GM12875 (cell line): ENCODE results near the gene MTMR10.

Experiments
- H3K4me3 ChIP-seq: one replicate; pipeline ENCODE4 v1.5.1; 2011; ENCODE audit warnings: low read depth, low read length, control low read depth
- TF ChIP-seq, protein P1 (sequence below): IDR thresholded peaks from 2 replicates; pipeline ENCODE4 v1.5.1; 2011; ENCODE audit warnings: low read depth, mild to moderate bottlenecking, control low read depth, inconsistent platforms, low read length, moderate library complexity, borderline replicate concordance; ENCODE audit not compliant: insufficient read depth

Gene MTMR10

DNA sequence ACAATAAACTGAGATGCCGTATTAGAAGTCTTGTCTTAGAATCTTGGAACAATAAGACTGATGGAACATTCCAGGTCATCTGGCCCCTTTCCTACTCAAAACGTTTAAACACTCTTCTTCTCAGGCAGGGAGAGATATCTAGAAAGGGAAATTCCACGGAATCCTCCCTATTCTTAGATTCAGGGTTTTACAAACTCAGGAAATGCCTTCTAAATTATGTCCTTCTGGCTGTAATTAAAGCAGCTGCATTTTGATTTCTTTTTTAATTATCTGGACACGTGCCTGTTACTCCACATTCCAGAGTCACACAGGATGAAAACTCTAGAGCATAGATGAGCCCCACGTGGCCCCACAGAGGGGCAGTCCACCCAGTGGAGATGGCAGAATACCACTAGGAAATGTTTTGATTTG lies 41.5 kb upstream of the MTMR10 start:
- H3K4me3 ChIP-seq = no peak overlapping the region
- TF ChIP-seq, protein P1, sequence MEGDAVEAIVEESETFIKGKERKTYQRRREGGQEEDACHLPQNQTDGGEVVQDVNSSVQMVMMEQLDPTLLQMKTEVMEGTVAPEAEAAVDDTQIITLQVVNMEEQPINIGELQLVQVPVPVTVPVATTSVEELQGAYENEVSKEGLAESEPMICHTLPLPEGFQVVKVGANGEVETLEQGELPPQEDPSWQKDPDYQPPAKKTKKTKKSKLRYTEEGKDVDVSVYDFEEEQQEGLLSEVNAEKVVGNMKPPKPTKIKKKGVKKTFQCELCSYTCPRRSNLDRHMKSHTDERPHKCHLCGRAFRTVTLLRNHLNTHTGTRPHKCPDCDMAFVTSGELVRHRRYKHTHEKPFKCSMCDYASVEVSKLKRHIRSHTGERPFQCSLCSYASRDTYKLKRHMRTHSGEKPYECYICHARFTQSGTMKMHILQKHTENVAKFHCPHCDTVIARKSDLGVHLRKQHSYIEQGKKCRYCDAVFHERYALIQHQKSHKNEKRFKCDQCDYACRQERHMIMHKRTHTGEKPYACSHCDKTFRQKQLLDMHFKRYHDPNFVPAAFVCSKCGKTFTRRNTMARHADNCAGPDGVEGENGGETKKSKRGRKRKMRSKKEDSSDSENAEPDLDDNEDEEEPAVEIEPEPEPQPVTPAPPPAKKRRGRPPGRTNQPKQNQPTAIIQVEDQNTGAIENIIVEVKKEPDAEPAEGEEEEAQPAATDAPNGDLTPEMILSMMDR = no peak

- TF ChIP-seq, protein P1 = no peak
- H3K4me3 ChIP-seq = no peak overlapping the region
These were observed 40.1 kb upstream of the MTMR10 start for GRCh38 chr15:31031471-31032067.

DNA sequence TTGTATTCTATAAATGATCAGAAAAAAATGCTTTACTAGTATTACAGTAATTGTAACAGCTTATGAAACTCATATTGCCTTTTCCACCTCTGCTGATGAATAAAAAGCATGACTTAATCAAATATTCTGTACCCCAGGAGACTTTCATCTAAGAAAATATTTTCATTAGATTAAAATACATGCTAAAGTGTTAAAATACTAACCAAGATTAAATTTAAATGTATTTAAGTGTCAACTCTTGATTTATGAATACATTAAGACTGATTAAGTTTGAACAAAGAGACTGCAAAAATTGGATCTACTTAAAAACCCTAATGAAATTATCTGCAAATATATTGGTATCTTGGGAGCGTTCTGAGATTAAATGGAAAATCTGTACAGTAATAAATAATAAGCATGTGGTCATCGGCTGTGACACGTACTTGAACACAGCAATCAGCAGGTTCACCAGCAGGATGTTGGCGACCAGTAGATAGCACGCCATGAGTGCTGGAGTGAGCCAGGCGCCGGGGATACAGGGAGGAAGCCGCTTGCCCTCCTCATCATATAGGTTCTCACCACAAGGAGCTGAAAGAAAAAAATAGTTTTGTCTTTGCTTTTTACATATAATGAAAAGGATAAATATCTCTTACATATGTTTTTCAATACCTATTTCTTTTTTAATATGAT lies 36.6 kb upstream of the MTMR10 start:
- TF ChIP-seq, protein P1 = no peak
- no peak overlapping the region for H3K4me3 ChIP-seq

GRCh38 chr15:31025996-31026395 lies 34.6 kb upstream of the MTMR10 start:
- no peak overlapping the region for H3K4me3 ChIP-seq
- TF ChIP-seq, protein P1 = no peak

DNA sequence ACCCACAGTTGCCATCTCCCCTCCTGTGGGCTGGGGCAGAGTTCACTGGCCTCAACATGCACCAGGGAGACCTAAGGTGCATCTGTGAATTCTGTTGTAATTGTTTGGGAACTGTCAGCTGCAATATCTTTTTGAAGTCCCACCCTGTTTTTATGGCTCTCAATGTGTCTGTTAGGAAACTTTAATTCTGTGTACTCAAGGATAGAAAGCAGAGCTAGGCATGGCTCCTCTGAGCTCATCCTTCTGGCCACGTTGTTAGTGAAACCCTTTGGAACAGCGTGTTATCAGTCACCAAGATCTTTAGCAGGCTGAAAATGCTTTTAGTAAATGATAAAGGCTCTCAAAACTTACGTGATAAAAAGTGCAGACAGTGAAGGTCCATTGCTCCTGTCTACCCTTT lies 33.6 kb upstream of the MTMR10 start:
- TF ChIP-seq, protein P1 = no peak
- H3K4me3 ChIP-seq = no peak overlapping the region

DNA sequence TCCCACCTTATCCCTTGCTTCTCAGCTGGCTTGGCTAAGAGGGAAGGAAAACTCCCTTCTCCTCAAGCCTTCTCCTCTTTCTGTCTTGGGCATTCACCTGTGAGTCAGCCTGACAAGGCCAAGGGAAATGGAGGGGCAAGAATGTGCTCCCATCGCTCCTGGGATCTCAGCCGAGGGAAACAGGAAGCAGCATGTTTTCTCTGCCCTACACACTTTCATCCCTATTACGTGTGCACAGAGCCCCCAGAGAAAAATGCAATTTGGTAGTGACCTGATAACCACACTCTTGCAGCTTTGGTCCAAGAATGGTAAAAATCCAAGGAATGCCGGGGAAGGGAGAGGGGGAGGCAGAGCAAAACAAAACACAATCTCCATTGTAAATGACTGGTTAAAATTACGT lies 32.9 kb upstream of the MTMR10 start:
- TF ChIP-seq, protein P1 = no peak
- H3K4me3 ChIP-seq = no peak overlapping the region

- no peak overlapping the region for H3K4me3 ChIP-seq
- TF ChIP-seq, protein P1 = no peak
These were observed 32.4 kb upstream of the MTMR10 start for GRCh38 chr15:31023841-31024240.
